Transverse colon (tissue), 4 donors: ENCODE data around the gene PTCD1. TPM values are rescaled to one million over a fixed set of nuclear protein-coding genes. Genes with fewer than 3 reads are reported as not detected.

Experiments used
- total RNA-seq, 4 donors: library from RNA; depleted of rRNA; stranded (reverse); fragments of >200 nt; gene quantifications; one replicate each; pipeline ENCODE4 v1.1.0, GENCODE V29; 2016

PTCD1 gene
- total RNA-seq, 4 donors from 2014 or later: 1.8 to 38.2 (median 5.5) TPM

Other genes with a start within 250 kb of the PTCD1 start
- gene KPNA7, start 230.7 kb downstream of the PTCD1 start, total RNA-seq: under 1 TPM in 3 of 4 donors, not detected in 1; 0.60 to 0.82 (median 0.64) TPM
- gene MYH16, start 166.0 kb downstream of the PTCD1 start, total RNA-seq: not detected
- 100 to 1,000 TPM; 104 to 186 (median 147) TPM for gene ARPC1A, start 112.9 kb downstream of the PTCD1 start, total RNA-seq
- gene ARPC1B, start 64.1 kb downstream of the PTCD1 start, total RNA-seq: 100 to 1,000 TPM; 138 to 346 (median 186) TPM
- gene PDAP1, start 30.2 kb downstream of the PTCD1 start, total RNA-seq: 10 to 100 TPM; 27.7 to 54.9 (median 49.9) TPM
- gene BUD31, start 29.8 kb downstream of the PTCD1 start, total RNA-seq: 100 to 1,000 TPM in 1 of 4 donors, 10 to 100 TPM in 2, 1 to 10 TPM in 1; 5.0 to 167 (median 50.1) TPM
- 10 to 100 TPM; 20.7 to 65.5 (median 24.8) TPM for gene CPSF4, start 145 bp upstream of the PTCD1 start, total RNA-seq
- gene ATP5MF, start 27.4 kb upstream of the PTCD1 start, total RNA-seq: 1,000 to 10,000 TPM in 1 of 4 donors, 100 to 1,000 TPM in 2, 10 to 100 TPM in 1; 61.3 to 1,017 (median 295) TPM
- gene ZNF789, start 34.1 kb upstream of the PTCD1 start, total RNA-seq: 10 to 100 TPM; 17.2 to 30.7 (median 20.1) TPM
- 10 to 100 TPM; 24.5 to 48.7 (median 38.5) TPM for gene ZNF394, start 61.5 kb upstream of the PTCD1 start, total RNA-seq
- gene ZKSCAN5, start 65.9 kb upstream of the PTCD1 start, total RNA-seq: 1 to 10 TPM; 4.5 to 8.7 (median 5.9) TPM
- 1 to 10 TPM in 2 of 4 donors, under 1 TPM in 1, not detected in 1; 0.40 to 4.2 (median 4.1) TPM for gene FAM200A, start 113.3 kb upstream of the PTCD1 start, total RNA-seq
- 100 to 1,000 TPM; 153 to 304 (median 226) TPM for gene ZNF655, start 119.8 kb upstream of the PTCD1 start, total RNA-seq
- gene TMEM225B, start 159.5 kb upstream of the PTCD1 start, total RNA-seq: 1 to 10 TPM in 1 of 4 donors, under 1 TPM in 1, not detected in 2; 0.68 to 1.6 TPM
- 10 to 100 TPM; 14.6 to 58.7 (median 18.1) TPM for gene ZSCAN25, start 178.1 kb upstream of the PTCD1 start, total RNA-seq
- 100 to 1,000 TPM; 142 to 543 (median 383) TPM for gene CYP3A5, start 241.2 kb upstream of the PTCD1 start, total RNA-seq